A549 (cell line): ENCODE data around the gene MAU2. TPM values are rescaled to one million over a fixed set of nuclear protein-coding genes. Genes with fewer than 3 reads are reported as not detected.

ENCODE experiments used
- ATAC-seq, 2 experiments: fragments of 200-7000 bp in 1 of 2; fragments of >200 bp in 1 of 2; cut with Nextera tagmentation in 1 of 2; cut with Tn5 transposase in 1 of 2; 3 replicates each; pipeline versions ENCODE4 v1.8.0 to v1.9.1; 2018 to 2020; ENCODE audit warnings: mild to moderate bottlenecking in 1 of 2, moderate library complexity in 1 of 2
- CTCF ChIA-PET: fragments of 300-600 bp; sonication (Branson Sonifier 250); formaldehyde crosslinking; extraction: SDS; loops from one replicate; lab custom pipeline; 2021; ENCODE audit warnings: antibody characterized with exemption, inconsistent platforms; lab: Yijun Ruan, JAX
- POLR2A ChIA-PET: fragments of 350-600 bp; formaldehyde crosslinking; extraction: SDS; loops from one replicate; lab custom pipeline; 2021; ENCODE audit warnings: antibody characterized with exemption, inconsistent platforms; lab: Yijun Ruan, JAX
- DNase-seq, 2 experiments: peaks; one replicate each; pipeline versions ENCODE4 v3.0.0 to v3.0.0-alpha.2; 2011 to 2016; ENCODE audit warnings: low read depth in 1 of 2, low spot score in 1 of 2
- FAIRE-seq: peaks from 2 replicates; lab custom pipeline; 2011; peaks lifted over from hg19 to GRCh38; lab: Jason Lieb, UNC
- H3K27ac ChIP-seq, 2 experiments: fragments of >200 bp; sonication (Bioruptor Twin); formaldehyde crosslinking; 3 replicates each; pipeline ENCODE4 v1.5.1; 2016 to 2017
- H3K4me1 ChIP-seq: fragments of >200 bp; sonication (Bioruptor Twin); formaldehyde crosslinking; 3 replicates; pipeline ENCODE4 v1.6.1; 2016
- H3K4me2 ChIP-seq: fragments of >200 bp; sonication (Bioruptor Twin); formaldehyde crosslinking; 3 replicates; pipeline ENCODE4 v1.6.1; 2016
- H3K4me3 ChIP-seq: fragments of >200 bp; sonication (Bioruptor Twin); formaldehyde crosslinking; 3 replicates; pipeline ENCODE4 v1.5.1; 2016
- H3K9me3 ChIP-seq: fragments of >200 bp; sonication (Bioruptor Twin); formaldehyde crosslinking; 3 replicates; pipeline ENCODE4 v1.6.1; 2016
- CBX2 ChIP-seq: fragments of 200-600 bp; sonication (generic); IDR thresholded peaks from 2 replicates; pipeline ENCODE4 v1.6.1; 2016; ENCODE audit warnings: low read depth, mild to moderate bottlenecking, borderline replicate concordance
- CBX8 ChIP-seq: fragments of 200-600 bp; sonication (generic); IDR thresholded peaks from 2 replicates; pipeline ENCODE4 v1.6.1; 2016
- CEBPB ChIP-seq, 2 experiments: fragments of >200 bp in 1 of 2; sonication (Bioruptor Twin) in 1 of 2; formaldehyde crosslinking in 1 of 2; IDR thresholded peaks; 2 replicates each; pipeline ENCODE4 v1.6.1; 2012 to 2016
- CHD4 ChIP-seq: fragments of 200-600 bp; sonication (generic); IDR thresholded peaks from 2 replicates; pipeline ENCODE4 v1.6.1; 2016; ENCODE audit warnings: antibody characterized with exemption, mild to moderate bottlenecking, borderline replicate concordance
- CTCF ChIP-seq: fragments of >200 bp; sonication (Bioruptor Twin); formaldehyde crosslinking; IDR thresholded peaks from 3 replicates; pipeline ENCODE4 v1.5.1; 2016
- EHF ChIP-seq: fragments of 250-450 bp; sonication (Bioruptor Pico); IDR thresholded peaks from 2 replicates; pipeline ENCODE4 v1.5.0; 2020; ENCODE audit warnings: mild to moderate bottlenecking
- EHMT2 ChIP-seq: fragments of 200-600 bp; sonication (generic); IDR thresholded peaks from 2 replicates; pipeline ENCODE4 v1.6.1; 2016; ENCODE audit warnings: antibody characterized with exemption, low read depth, mild to moderate bottlenecking, moderate library complexity
- ESRRA ChIP-seq: fragments of 150-350 bp; IDR thresholded peaks from 2 replicates; pipeline ENCODE4 v1.6.1; 2014; ENCODE audit warnings: mild to moderate bottlenecking, low read length, borderline replicate concordance
- FOSB ChIP-seq: fragments of 250-450 bp; sonication (Bioruptor Pico); IDR thresholded peaks from 2 replicates; pipeline ENCODE4 v1.5.0; 2020; ENCODE audit warnings: mild to moderate bottlenecking, moderate library complexity
- HDAC2 ChIP-seq: fragments of 200-600 bp; sonication (generic); IDR thresholded peaks from 2 replicates; pipeline ENCODE4 v1.6.1; 2016
- JUNB ChIP-seq: fragments of >200 bp; sonication (Bioruptor Twin); formaldehyde crosslinking; IDR thresholded peaks from 2 replicates; pipeline ENCODE4 v1.6.1; 2016
- MYC ChIP-seq: IDR thresholded peaks from 2 replicates; pipeline ENCODE4 v1.6.1; 2012; ENCODE audit warnings: mild to moderate bottlenecking, inconsistent platforms, low read length, improper control_type of control experiment, borderline replicate concordance
- NR3C1 ChIP-seq: fragments of >200 bp; sonication (Bioruptor Twin); formaldehyde crosslinking; IDR thresholded peaks from 3 replicates; pipeline ENCODE4 v1.6.1; 2017
- PHF8 ChIP-seq: fragments of 200-600 bp; sonication (generic); IDR thresholded peaks from 2 replicates; pipeline ENCODE4 v1.6.1; 2016; ENCODE audit warnings: low read depth, mild to moderate bottlenecking, antibody characterized with exemption, moderate library complexity, borderline replicate concordance
- POLR2AphosphoS2 ChIP-seq: conservative IDR thresholded peaks from 2 replicates; pipeline ENCODE4 v1.6.1; 2012; ENCODE audit warnings: low read length, improper control_type of control experiment, inconsistent platforms
- RAD21 ChIP-seq, 2 experiments: fragments of >200 bp in 1 of 2; sonication (Bioruptor Twin) in 1 of 2; formaldehyde crosslinking in 1 of 2; IDR thresholded peaks in 1 of 2; conservative IDR thresholded peaks in 1 of 2; 2 replicates in 1 of 2; 3 replicates in 1 of 2; pipeline ENCODE4 v1.6.1; 2012 to 2018; ENCODE audit warnings: inconsistent platforms in 1 of 2
- RARB ChIP-seq: fragments of 250-450 bp; sonication (Bioruptor Pico); IDR thresholded peaks from 2 replicates; pipeline ENCODE4 v1.8.0; 2021; ENCODE audit warnings: mild to moderate bottlenecking, moderate library complexity
- SMC3 ChIP-seq: fragments of >200 bp; sonication (Bioruptor Twin); formaldehyde crosslinking; IDR thresholded peaks from 3 replicates; pipeline ENCODE4 v1.6.1; 2018; ENCODE audit warnings: inconsistent platforms
- SREBF2 ChIP-seq: fragments of 450-650 bp; IDR thresholded peaks from 2 replicates; pipeline ENCODE4 v1.6.1; 2014; ENCODE audit warnings: mild to moderate bottlenecking, moderate library complexity
- TP53 ChIP-seq: fragments of 250-450 bp; sonication (Bioruptor Pico); IDR thresholded peaks from 2 replicates; pipeline ENCODE4 v1.5.0; 2021; ENCODE audit warnings: mild to moderate bottlenecking, moderate library complexity
- WGBS: methylation state at CpG from one replicate; pipeline ENCODE4 v1.1.6; 2017; ENCODE audit errors: missing lambda C conversion rate; 5-methylcytosine and 5-hydroxymethylcytosine counted together
- polyA plus RNA-seq, 4 experiments: library from polyadenylated mRNA; depleted of rRNA in 3 of 4; stranded (reverse); fragments of >200 nt; fragmentation: RNase III in 1 of 4; extraction: RNeasy Plus Mini Kit Qiagen cat#74134 plus additional on column Dnase treatment in 1 of 4; gene quantifications; 2 replicates in 3 of 4; 3 replicates in 1 of 4; pipeline ENCODE4 v1.2.3, GENCODE V29; 2011 to 2017
- TF ChIP-seq, protein P1 (sequence below): fragments of >200 bp; sonication (Bioruptor Twin); formaldehyde crosslinking; IDR thresholded peaks from 3 replicates; pipeline ENCODE4 v1.6.1; 2016
- TF ChIP-seq, protein P2 (sequence below): IDR thresholded peaks from 2 replicates; pipeline ENCODE4 v1.6.1; 2012
- TF ChIP-seq, protein P3 (sequence below): fragments of 250-450 bp; sonication (Bioruptor Pico); IDR thresholded peaks from 2 replicates; pipeline ENCODE4 v1.5.0; 2020; ENCODE audit warnings: low read depth, mild to moderate bottlenecking, moderate library complexity

MAU2 gene
- polyA plus RNA-seq, 2 of the 4 experiments (the other 2 are of a cell fraction) = 8.5 to 11.5 TPM

- DNase-seq = no peak
- Histone ChIP-seq H3K4me1 (no peaks in the 10 kb centered on the region), H3K9me3 (no peaks in the 10 kb centered on the region), H3K4me2 (no peak overlapping the region)
- POLR2A ChIA-PET = no interaction called here
- TF ChIP-seq MYC = no peak
- TF ChIP-seq CEBPB (IDR thresholded peaks at IDR 0.05) = no peak
- no peak for TF ChIP-seq CTCF
- TF ChIP-seq, protein P1, sequence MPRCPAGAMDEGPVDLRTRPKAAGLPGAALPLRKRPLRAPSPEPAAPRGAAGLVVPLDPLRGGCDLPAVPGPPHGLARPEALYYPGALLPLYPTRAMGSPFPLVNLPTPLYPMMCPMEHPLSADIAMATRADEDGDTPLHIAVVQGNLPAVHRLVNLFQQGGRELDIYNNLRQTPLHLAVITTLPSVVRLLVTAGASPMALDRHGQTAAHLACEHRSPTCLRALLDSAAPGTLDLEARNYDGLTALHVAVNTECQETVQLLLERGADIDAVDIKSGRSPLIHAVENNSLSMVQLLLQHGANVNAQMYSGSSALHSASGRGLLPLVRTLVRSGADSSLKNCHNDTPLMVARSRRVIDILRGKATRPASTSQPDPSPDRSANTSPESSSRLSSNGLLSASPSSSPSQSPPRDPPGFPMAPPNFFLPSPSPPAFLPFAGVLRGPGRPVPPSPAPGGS = no peak
- TF ChIP-seq, protein P2, sequence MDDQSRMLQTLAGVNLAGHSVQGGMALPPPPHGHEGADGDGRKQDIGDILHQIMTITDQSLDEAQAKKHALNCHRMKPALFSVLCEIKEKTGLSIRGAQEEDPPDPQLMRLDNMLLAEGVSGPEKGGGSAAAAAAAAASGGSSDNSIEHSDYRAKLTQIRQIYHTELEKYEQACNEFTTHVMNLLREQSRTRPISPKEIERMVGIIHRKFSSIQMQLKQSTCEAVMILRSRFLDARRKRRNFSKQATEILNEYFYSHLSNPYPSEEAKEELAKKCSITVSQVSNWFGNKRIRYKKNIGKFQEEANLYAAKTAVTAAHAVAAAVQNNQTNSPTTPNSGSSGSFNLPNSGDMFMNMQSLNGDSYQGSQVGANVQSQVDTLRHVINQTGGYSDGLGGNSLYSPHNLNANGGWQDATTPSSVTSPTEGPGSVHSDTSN = no peak
- TF ChIP-seq CBX8 = no peak
- no peak for TF ChIP-seq TP53 (CRISPR knock-in tag)
- TF ChIP-seq, all 56 proteins: peak for 0
- Histone ChIP-seq H3K27ac (no peak overlapping the region), H3K4me3 (no peak overlapping the region)
- ATAC-seq (no peak), FAIRE-seq (no peak)
- CTCF ChIA-PET = interaction anchor here (0.7 to 2.4 kb wide), 3 partner anchors 11 to 122 kb away, joined by 4 to 5 read pairs (median 5); no protein-coding TSS in a partner anchor
- WGBS = 94% methylated on average over 5 of the region's 10 CpGs
Measured at GRCh38 chr19:19347401-19348110, 26.9 kb downstream of the MAU2 start.

DNA sequence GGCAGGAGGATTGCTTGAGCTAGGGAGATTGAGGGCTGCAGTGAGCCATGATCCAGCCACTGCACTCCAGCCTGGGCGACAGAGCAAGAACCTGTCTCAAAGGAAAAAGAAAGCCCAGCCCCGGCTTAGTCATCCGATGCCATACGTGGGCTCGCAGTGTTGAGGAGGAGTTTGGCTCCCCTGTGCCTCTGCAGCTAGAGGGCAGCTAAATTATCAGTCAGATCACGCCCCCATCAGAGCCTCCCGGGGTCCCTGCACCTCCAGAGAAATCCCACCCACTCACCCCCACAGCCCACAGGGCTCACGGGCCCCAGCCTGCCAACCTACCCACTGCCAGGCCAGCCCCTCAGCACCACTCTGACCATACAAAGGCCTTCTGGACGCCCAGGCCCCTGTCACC is 27.6 kb downstream of the MAU2 start:
- ATAC-seq = peak in 1 of 2 experiments; percentile 14; a peak in 2 of 6 replicates
- POLR2A ChIA-PET = no interaction called here

More for the DNA sequence above, 27.6 kb downstream of the MAU2 start:
- FAIRE-seq (no peak), DNase-seq (no peak)
- no peak overlapping the region for H3K27ac ChIP-seq
- 76% methylated on average over 6 of the region's 9 CpGs for WGBS
- no peaks in the 10 kb centered on the region for H3K4me1 ChIP-seq
- no peak for TF ChIP-seq SMC3
- TF ChIP-seq, protein P3, sequence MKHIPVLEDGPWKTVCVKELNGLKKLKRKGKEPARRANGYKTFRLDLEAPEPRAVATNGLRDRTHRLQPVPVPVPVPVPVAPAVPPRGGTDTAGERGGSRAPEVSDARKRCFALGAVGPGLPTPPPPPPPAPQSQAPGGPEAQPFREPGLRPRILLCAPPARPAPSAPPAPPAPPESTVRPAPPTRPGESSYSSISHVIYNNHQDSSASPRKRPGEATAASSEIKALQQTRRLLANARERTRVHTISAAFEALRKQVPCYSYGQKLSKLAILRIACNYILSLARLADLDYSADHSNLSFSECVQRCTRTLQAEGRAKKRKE (CRISPR knock-in tag) = no peak
- TF ChIP-seq JUNB = no peak
- no peak for TF ChIP-seq POLR2AphosphoS2
- TF ChIP-seq RARB (CRISPR knock-in tag) = no peak
- TF ChIP-seq FOSB = no peak
- TF ChIP-seq, protein P2 = no peak
- TF ChIP-seq NR3C1 = no peak
- no peak for TF ChIP-seq CBX2
- TF ChIP-seq, protein P1 = no peak
- no peak for TF ChIP-seq EHF (CRISPR knock-in tag)
- TF ChIP-seq ESRRA = no peak
- no peak for TF ChIP-seq PHF8
- no peak for TF ChIP-seq EHMT2
- no peak for TF ChIP-seq RAD21 (conservative IDR thresholded peaks at IDR 0.05 in 1 of 2, IDR thresholded peaks at IDR 0.05 in 1 of 2)
- TF ChIP-seq SREBF2 = no peak
- no peak for TF ChIP-seq CHD4
- no peak for TF ChIP-seq CTCF
- TF ChIP-seq HDAC2 = no peak
- no peaks in the 10 kb centered on the region for H3K9me3 ChIP-seq
- H3K4me3 ChIP-seq = no peak overlapping the region
- no peak overlapping the region for H3K4me2 ChIP-seq
- CTCF ChIA-PET = interaction anchor here (0.6 to 2.4 kb wide), 3 partner anchors 10 to 123 kb away, joined by 3 to 5 read pairs (median 4); no protein-coding TSS in a partner anchor
